ENCODE results near the gene SCAI. TPM values are rescaled to one million over a fixed set of nuclear protein-coding genes. Genes with fewer than 3 reads are reported as not detected.
"Not testable (repeated sequence)": the region's sequence is repeated elsewhere in the genome, so short reads cannot be mapped to it uniquely, and the experiment has no call there.

The SCAI gene
- total and polyA plus RNA-seq, 9 of the 15 experiments (the other 6 are each of a cell fraction or from before 2014, with no cell fraction given): 0.70 to 12.4 (median 4.2) TPM

DNA sequence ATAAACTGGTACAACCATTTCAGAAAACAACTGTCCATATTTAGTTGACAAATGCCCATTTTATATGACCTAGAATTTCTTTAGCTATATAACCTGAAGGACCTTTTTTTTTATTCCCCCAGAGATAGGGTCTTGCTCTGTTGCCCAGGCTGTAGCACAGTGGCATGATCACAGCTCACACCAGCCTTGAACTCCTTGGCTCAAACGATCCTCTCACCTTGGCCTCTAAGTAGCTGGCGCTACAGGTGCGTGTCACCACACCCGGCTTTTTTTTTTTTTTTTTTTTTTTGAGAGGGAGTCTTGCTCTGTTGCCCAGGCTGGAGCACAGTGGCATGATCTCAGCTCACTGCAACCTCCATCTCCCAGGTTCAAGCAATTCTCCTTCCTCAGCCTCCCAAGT is 28.8 kb downstream of the SCAI start:
- peak; percentile 86 for TF ChIP-seq ZNF121 (CRISPR knock-in tag; conservative IDR thresholded peaks at IDR 0.05)
- TF ChIP-seq, protein P1, sequence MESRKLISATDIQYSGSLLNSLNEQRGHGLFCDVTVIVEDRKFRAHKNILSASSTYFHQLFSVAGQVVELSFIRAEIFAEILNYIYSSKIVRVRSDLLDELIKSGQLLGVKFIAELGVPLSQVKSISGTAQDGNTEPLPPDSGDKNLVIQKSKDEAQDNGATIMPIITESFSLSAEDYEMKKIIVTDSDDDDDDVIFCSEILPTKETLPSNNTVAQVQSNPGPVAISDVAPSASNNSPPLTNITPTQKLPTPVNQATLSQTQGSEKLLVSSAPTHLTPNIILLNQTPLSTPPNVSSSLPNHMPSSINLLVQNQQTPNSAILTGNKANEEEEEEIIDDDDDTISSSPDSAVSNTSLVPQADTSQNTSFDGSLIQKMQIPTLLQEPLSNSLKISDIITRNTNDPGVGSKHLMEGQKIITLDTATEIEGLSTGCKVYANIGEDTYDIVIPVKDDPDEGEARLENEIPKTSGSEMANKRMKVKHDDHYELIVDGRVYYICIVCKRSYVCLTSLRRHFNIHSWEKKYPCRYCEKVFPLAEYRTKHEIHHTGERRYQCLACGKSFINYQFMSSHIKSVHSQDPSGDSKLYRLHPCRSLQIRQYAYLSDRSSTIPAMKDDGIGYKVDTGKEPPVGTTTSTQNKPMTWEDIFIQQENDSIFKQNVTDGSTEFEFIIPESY (CRISPR knock-in tag; IDR thresholded peaks at IDR 0.05): 0 out of 2 replicates have a peak, but pooled peaks have one; percentile 0
- FAIRE-seq; H3K27me3 ChIP-seq (ENCODE audit: control insufficient read depth in 2 of 2, insufficient read depth in 2 of 2, low read length in 2 of 2); H3K9me1 ChIP-seq (ENCODE audit: control insufficient read depth, insufficient read depth, low read length); CTCF ChIA-PET (ENCODE audit: low intra/inter-chr PET ratio); H3K4me2 ChIP-seq (ENCODE audit: insufficient read depth, low read length); H3K9me3 ChIP-seq (replicated peaks; ENCODE audit: control insufficient read depth, insufficient read depth, low read depth, low read length); H3K36me3 ChIP-seq (ENCODE audit: control insufficient read depth, insufficient read depth, low read length); H3K9ac ChIP-seq (ENCODE audit: insufficient read depth in 1 of 2, low read depth in 2 of 2, low read length in 2 of 2); H3K27ac ChIP-seq (ENCODE audit: extremely low read depth, low read depth, low read length); in situ Hi-C loops (cut with MboI); DNase-seq (ENCODE audit: extremely low read depth in 1 of 4, low spot score in 3 of 4); H2AFZ ChIP-seq (ENCODE audit: low read depth, low read length); H3K4me3 ChIP-seq; H4K20me1 ChIP-seq (replicated peaks; ENCODE audit: control insufficient read depth, insufficient read depth, low read length); ATAC-seq; H3K4me1 ChIP-seq (replicated peaks in 1 of 2; ENCODE audit: control insufficient read depth in 2 of 2, insufficient read depth in 2 of 2, low read length in 2 of 2); BruUV-seq (replicated peaks): not testable (repeated sequence)
- WGBS (ENCODE audit: insufficient coverage, low coverage, missing lambda C conversion rate): no CpG with 5 or more reads among the region's 4 CpGs
- intact Hi-C loops (cut with micrococcal nuclease): loop anchor here (10.0 kb wide), 1 partner anchor 60 kb away; no protein-coding TSS in a partner anchor
- POLR2A ChIA-PET: interaction anchor here (1.1 kb wide), 1 partner anchor 11 kb away, joined by 4 read pairs; no protein-coding TSS in a partner anchor
- H3K79me2 ChIP-seq (ENCODE audit: control insufficient read depth, insufficient read depth, low read length): peaks cover 26% of the 10 kb centered on the region

DNA sequence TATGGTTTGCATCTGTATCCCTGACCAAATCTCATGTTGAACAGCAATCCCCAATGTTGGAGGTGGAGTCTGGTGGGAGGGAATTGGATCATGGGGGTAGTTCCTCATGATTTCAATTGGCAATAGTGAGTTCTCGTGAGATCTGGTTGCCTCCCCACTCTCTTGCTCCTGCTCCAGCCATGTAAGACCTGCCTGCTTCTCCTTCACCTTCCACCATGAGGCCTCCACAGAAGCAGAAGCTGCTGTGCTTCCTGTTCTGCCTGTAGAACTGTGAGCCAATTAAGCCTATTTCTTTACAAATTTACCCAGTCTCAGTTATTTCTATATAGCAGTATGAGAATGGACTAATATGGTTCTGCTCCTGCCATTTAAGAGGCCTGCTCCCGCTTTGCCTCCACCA is 32.9 kb downstream of the SCAI start:
- H3K9me1 ChIP-seq (ENCODE audit: control insufficient read depth, insufficient read depth, low read length): no peaks in the 10 kb centered on the region
- ATAC-seq: no peak
- H3K4me1 ChIP-seq (replicated peaks in 1 of 2; ENCODE audit: control insufficient read depth in 2 of 2, insufficient read depth in 2 of 2, low read length in 2 of 2): no peaks in the 10 kb centered on the region
- ChIA-PET CTCF (ENCODE audit: low intra/inter-chr PET ratio) (no interaction called here), POLR2A (no interaction called here)
- no TSS peak for BruUV-seq (replicated peaks)
- in situ Hi-C loops (cut with MboI) (no loop called here), intact Hi-C loops (cut with micrococcal nuclease) (loop anchor here (10.0 kb wide), 1 partner anchor 56 kb away; no protein-coding TSS in a partner anchor)
- H4K20me1 ChIP-seq (replicated peaks; ENCODE audit: control insufficient read depth, insufficient read depth, low read length): no peaks in the 10 kb centered on the region
- no peaks in the 10 kb centered on the region; the same call in 2 of the 3 replicates for H3K36me3 ChIP-seq (ENCODE audit: control insufficient read depth, insufficient read depth, low read length)
- H2AFZ ChIP-seq (ENCODE audit: low read depth, low read length): no peak overlapping the region
- TF ChIP-seq, protein P2, sequence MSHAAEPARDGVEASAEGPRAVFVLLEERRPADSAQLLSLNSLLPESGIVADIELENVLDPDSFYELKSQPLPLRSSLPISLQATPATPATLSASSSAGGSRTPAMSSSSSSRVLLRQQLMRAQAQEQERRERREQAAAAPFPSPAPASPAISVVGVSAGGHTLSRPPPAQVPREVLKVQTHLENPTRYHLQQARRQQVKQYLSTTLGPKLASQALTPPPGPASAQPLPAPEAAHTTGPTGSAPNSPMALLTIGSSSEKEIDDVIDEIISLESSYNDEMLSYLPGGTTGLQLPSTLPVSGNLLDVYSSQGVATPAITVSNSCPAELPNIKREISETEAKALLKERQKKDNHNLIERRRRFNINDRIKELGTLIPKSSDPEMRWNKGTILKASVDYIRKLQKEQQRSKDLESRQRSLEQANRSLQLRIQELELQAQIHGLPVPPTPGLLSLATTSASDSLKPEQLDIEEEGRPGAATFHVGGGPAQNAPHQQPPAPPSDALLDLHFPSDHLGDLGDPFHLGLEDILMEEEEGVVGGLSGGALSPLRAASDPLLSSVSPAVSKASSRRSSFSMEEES (CRISPR knock-in tag; IDR thresholded peaks at IDR 0.05): no peak
- no peak for TF ChIP-seq ZNF316 (IDR thresholded peaks at IDR 0.05)
- no peak for TF ChIP-seq ZFP30 (CRISPR knock-in tag; IDR thresholded peaks at IDR 0.05; ENCODE audit: borderline replicate concordance)
- no peak for TF ChIP-seq KLF10 (CRISPR knock-in tag; IDR thresholded peaks at IDR 0.05)
- TF ChIP-seq ZNF431 (CRISPR knock-in tag; IDR thresholded peaks at IDR 0.05): 0 out of 2 replicates have a peak, but pooled peaks have one; percentile 56
- H3K27ac ChIP-seq (ENCODE audit: extremely low read depth, low read depth, low read length): no peak overlapping the region; the same call in 2 of the 3 replicates
- H3K27me3 ChIP-seq (ENCODE audit: control insufficient read depth in 2 of 2, insufficient read depth in 2 of 2, low read length in 2 of 2): no peaks in the 10 kb centered on the region
- H3K9ac ChIP-seq (ENCODE audit: insufficient read depth in 1 of 2, low read depth in 2 of 2, low read length in 2 of 2): no peak overlapping the region
- no peak for DNase-seq (ENCODE audit: extremely low read depth in 1 of 4, low spot score in 3 of 4)
- no peaks in the 10 kb centered on the region for H3K9me3 ChIP-seq (replicated peaks; ENCODE audit: control insufficient read depth, insufficient read depth, low read depth, low read length)
- H3K79me2 ChIP-seq (ENCODE audit: control insufficient read depth, insufficient read depth, low read length): peaks cover 20% of the 10 kb centered on the region
- H3K4me2 ChIP-seq (ENCODE audit: insufficient read depth, low read length): no peak overlapping the region
- no peak overlapping the region for H3K4me3 ChIP-seq
- FAIRE-seq: no peak
- WGBS (ENCODE audit: insufficient coverage, low coverage, missing lambda C conversion rate): 93% methylated on average over 2 of the region's 2 CpGs

Measured in K562 (cell line).